H9 (cell line): ENCODE measurements around the gene ABLIM1. TPM values are rescaled to one million over a fixed set of nuclear protein-coding genes. Genes with fewer than 3 reads are reported as not detected.

Experiments
- DNase-seq: peaks from one replicate; pipeline ENCODE4 v3.0.0-alpha.2; 2017
- H2AFZ ChIP-seq: one replicate; pipeline ENCODE4 v1.6.1; 2013; ENCODE audit warnings: mild to moderate bottlenecking, low read length, control low read depth, moderate library complexity
- H2AK5ac ChIP-seq: 2 replicates; pipeline ENCODE4 v1.6.1; 2013; ENCODE audit warnings: low read length, control low read depth, mixed read lengths; ENCODE audit not compliant: insufficient read length
- H2BK120ac ChIP-seq: one replicate; pipeline ENCODE4 v1.6.1; 2013; ENCODE audit warnings: low read depth, mild to moderate bottlenecking, low read length, control low read depth, inconsistent platforms; ENCODE audit not compliant: poor library complexity, severe bottlenecking
- H2BK12ac ChIP-seq: 2 replicates; pipeline ENCODE4 v1.6.1; 2013; ENCODE audit warnings: low read length, control low read depth, mixed read lengths, low read depth; ENCODE audit not compliant: insufficient read length
- H2BK15ac ChIP-seq: 2 replicates; pipeline ENCODE4 v1.6.1; 2013; ENCODE audit warnings: low read depth, low read length, control low read depth
- H2BK20ac ChIP-seq: one replicate; pipeline ENCODE4 v1.6.1; 2013; ENCODE audit warnings: low read depth, mild to moderate bottlenecking, low read length, control low read depth, inconsistent platforms; ENCODE audit not compliant: poor library complexity, severe bottlenecking
- H2BK5ac ChIP-seq: 2 replicates; pipeline ENCODE4 v1.6.1; 2013; ENCODE audit warnings: low read length, control low read depth, mixed read lengths; ENCODE audit not compliant: insufficient read length
- H3K14ac ChIP-seq: 2 replicates; pipeline ENCODE4 v1.6.1; 2013; ENCODE audit warnings: low read length, control low read depth; ENCODE audit not compliant: insufficient read depth
- H3K18ac ChIP-seq: 2 replicates; pipeline ENCODE4 v1.6.1; 2013; ENCODE audit warnings: low read depth, mild to moderate bottlenecking, mixed read lengths, low read length, control low read depth; ENCODE audit not compliant: insufficient read length
- H3K23ac ChIP-seq: 2 replicates; pipeline ENCODE4 v1.6.1; 2013; ENCODE audit warnings: low read length, control low read depth, mixed read lengths, low read depth; ENCODE audit not compliant: insufficient read length
- H3K23me2 ChIP-seq: 2 replicates; pipeline ENCODE4 v1.6.1; 2013; ENCODE audit warnings: low read depth, mild to moderate bottlenecking, mixed read lengths, low read length, control low read depth; ENCODE audit not compliant: insufficient read length, poor library complexity, severe bottlenecking
- H3K27ac ChIP-seq: 2 replicates; pipeline ENCODE4 v1.5.1; 2013; ENCODE audit warnings: low read length, control low read depth, mixed read lengths, low read depth; ENCODE audit not compliant: insufficient read length
- H3K27me3 ChIP-seq: 2 replicates; pipeline ENCODE4 v1.6.1; 2013; ENCODE audit warnings: low read length, control low read depth, inconsistent platforms; ENCODE audit not compliant: insufficient read depth
- H3K4ac ChIP-seq: 2 replicates; pipeline ENCODE4 v1.6.1; 2013; ENCODE audit warnings: low read depth, mild to moderate bottlenecking, control low read depth, inconsistent platforms, low read length, moderate library complexity
- H3K4me1 ChIP-seq: 2 replicates; pipeline ENCODE4 v1.6.1; 2013; ENCODE audit warnings: low read length, control low read depth, inconsistent platforms; ENCODE audit not compliant: insufficient read depth
- H3K4me2 ChIP-seq: 2 replicates; pipeline ENCODE4 v1.6.1; 2013; ENCODE audit warnings: low read length, control low read depth, mixed read lengths; ENCODE audit not compliant: insufficient read length, insufficient read depth
- H3K56ac ChIP-seq: 2 replicates; pipeline ENCODE4 v1.6.1; 2013; ENCODE audit warnings: low read depth, mild to moderate bottlenecking, mixed read lengths, low read length, control low read depth; ENCODE audit not compliant: insufficient read length
- H3K79me1 ChIP-seq: 2 replicates; pipeline ENCODE4 v1.6.1; 2013; ENCODE audit warnings: low read depth, mild to moderate bottlenecking, moderate library complexity, low read length, control low read depth, inconsistent platforms; ENCODE audit not compliant: insufficient read depth, poor library complexity, severe bottlenecking
- H3K79me2 ChIP-seq: 2 replicates; pipeline ENCODE4 v1.6.1; 2013; ENCODE audit warnings: low read length, control low read depth, inconsistent platforms; ENCODE audit not compliant: insufficient read depth
- H3K9ac ChIP-seq: 2 replicates; pipeline ENCODE4 v1.6.1; 2013; ENCODE audit warnings: low read length, control low read depth, mixed read lengths; ENCODE audit not compliant: insufficient read length; ENCODE audit errors: extremely low read depth
- H3K9me3 ChIP-seq: one replicate; pipeline ENCODE4 v1.6.1; 2013; ENCODE audit warnings: low read depth, low read length, inconsistent platforms; ENCODE audit not compliant: control insufficient read depth
- H3T11ph ChIP-seq: one replicate; pipeline ENCODE4 v1.6.1; 2013; ENCODE audit warnings: mild to moderate bottlenecking, low read length, control low read depth, inconsistent platforms
- H4K20me1 ChIP-seq: one replicate; pipeline ENCODE4 v1.6.1; 2013; ENCODE audit not compliant: control insufficient read depth, insufficient read length, insufficient read depth
- H4K5ac ChIP-seq: 2 replicates; pipeline ENCODE4 v1.6.1; 2013; ENCODE audit warnings: low read depth, mild to moderate bottlenecking, mixed read lengths, low read length, control low read depth; ENCODE audit not compliant: insufficient read length
- H4K8ac ChIP-seq: replicated peaks from 2 replicates; pipeline ENCODE4 v1.6.1; 2013; ENCODE audit warnings: low read length, control low read depth, mixed read lengths, low read depth; ENCODE audit not compliant: insufficient read length
- H4K91ac ChIP-seq: 2 replicates; pipeline ENCODE4 v1.6.1; 2013; ENCODE audit warnings: low read depth, mild to moderate bottlenecking, moderate library complexity, mixed read lengths, low read length, control low read depth; ENCODE audit not compliant: insufficient read length
- H3K27ac Mint-ChIP-seq, 3 experiments: 2 replicates in 2 of 3; 3 replicates in 1 of 3; pipeline ENCODE4 v1.8.0; 2020 to 2021; ENCODE audit warnings: mixed read lengths in 3 of 3, mild to moderate bottlenecking in 1 of 3, moderate library complexity in 1 of 3
- H3K27me3 Mint-ChIP-seq: 2 replicates; pipeline ENCODE4 v1.8.0; 2021; ENCODE audit warnings: low read depth, mild to moderate bottlenecking, moderate library complexity, mixed read lengths
- H3K36me3 Mint-ChIP-seq, 3 experiments: 2 replicates in 2 of 3; 3 replicates in 1 of 3; pipeline ENCODE4 v1.8.0; 2020 to 2021; ENCODE audit warnings: low read depth in 3 of 3, mixed read lengths in 3 of 3; ENCODE audit not compliant: insufficient read depth in 1 of 3
- H3K4me1 Mint-ChIP-seq, 2 experiments: 2 replicates each; pipeline ENCODE4 v1.8.0; 2020; ENCODE audit warnings: mixed read lengths in 2 of 2
- H3K4me3 Mint-ChIP-seq, 2 experiments: 2 replicates in 1 of 2; 3 replicates in 1 of 2; pipeline ENCODE4 v1.8.0; 2020 to 2021; ENCODE audit warnings: mild to moderate bottlenecking in 2 of 2, mixed read lengths in 2 of 2, moderate library complexity in 1 of 2
- H3K9me3 Mint-ChIP-seq, 2 experiments: 2 replicates in 1 of 2; 3 replicates in 1 of 2; pipeline ENCODE4 v1.8.0; 2020; ENCODE audit warnings: mild to moderate bottlenecking in 2 of 2, mixed read lengths in 2 of 2, moderate library complexity in 1 of 2
- CTCF ChIP-seq: fragments of 200-600 bp; sonication (generic); conservative IDR thresholded peaks from 3 replicates; pipeline ENCODE4 v1.8.0; 2021; ENCODE audit warnings: antibody characterized with exemption, mild to moderate bottlenecking
- WGBS: extraction: QIAGEN DNeasy Blood & Tissue Kit; methylation state at CpG from one replicate; pipeline ENCODE4 v1.1.7; 2013; ENCODE audit warnings: missing lambda C conversion rate, low lambda C conversion rate, mixed read lengths; ENCODE audit not compliant: insufficient read length; ENCODE audit errors: extremely low coverage; 5-methylcytosine and 5-hydroxymethylcytosine counted together
- total RNA-seq: library from RNA; stranded (reverse); gene quantifications from 2 replicates; pipeline ENCODE4 v1.2.1, GENCODE V29; 2021

Gene ABLIM1
- total RNA-seq, 1 experiment from 2014 or later = 32.1 TPM

- no peak for TF ChIP-seq CTCF
- no peak overlapping the region for H3K18ac ChIP-seq
- no peaks in the 10 kb centered on the region for H3K79me1 ChIP-seq
- H3K4me3 Mint-ChIP-seq = no peak overlapping the region
- no peaks in the 10 kb centered on the region for H3K9me3 ChIP-seq
- H3K23me2 ChIP-seq = no peaks in the 10 kb centered on the region
- no peak overlapping the region for H3K9ac ChIP-seq
- no peak overlapping the region for H3T11ph ChIP-seq
- no peak overlapping the region for H3K27ac Mint-ChIP-seq
- H3K4ac ChIP-seq = no peak overlapping the region
- no CpG with 5 or more reads among the region's 8 CpGs for WGBS
- H2BK15ac ChIP-seq = no peak overlapping the region
- H2AK5ac ChIP-seq = no peak overlapping the region
- no peaks in the 10 kb centered on the region for H4K20me1 ChIP-seq
- H3K27me3 Mint-ChIP-seq = peaks cover 55% of the 10 kb centered on the region
- no peak overlapping the region for H3K27ac ChIP-seq
- H2BK120ac ChIP-seq = no peak overlapping the region
- no peak overlapping the region for H2AFZ ChIP-seq
- DNase-seq = no peak
- H3K4me1 Mint-ChIP-seq = peaks cover 25 to 26% of the 10 kb centered on the region in 2 experiments
- peaks cover 2 to 11% of the 10 kb centered on the region in 2 experiments; a peak in 4 of 5 replicates for H3K9me3 Mint-ChIP-seq
- peaks cover 5% of the 10 kb centered on the region; the same call in 1 of the 2 replicates for H3K4me1 ChIP-seq
- peaks cover 1 to 4% (median 3%) of the 10 kb centered on the region in 3 experiments; a peak in 3 of 7 replicates for H3K36me3 Mint-ChIP-seq
- no peak overlapping the region for H2BK5ac ChIP-seq
- no peaks in the 10 kb centered on the region for H3K79me2 ChIP-seq
- no peak overlapping the region for H3K4me2 ChIP-seq
- no peak overlapping the region for H4K91ac ChIP-seq
- H4K8ac ChIP-seq = no peak overlapping the region
- no peak overlapping the region for H3K56ac ChIP-seq
- no peak overlapping the region for H4K5ac ChIP-seq
- H3K27me3 ChIP-seq = no peaks in the 10 kb centered on the region; the same call in 1 of the 2 replicates
- H2BK12ac ChIP-seq = no peak overlapping the region
- H2BK20ac ChIP-seq = no peak overlapping the region
- H3K14ac ChIP-seq = no peak overlapping the region
- no peak overlapping the region for H3K23ac ChIP-seq
These were observed 117.8 kb downstream of the ABLIM1 start for GRCh38 chr10:114540236-114540635.
